CD4-positive, alpha-beta T cell (primary cell): ENCODE measurements around the gene KIF4A. TPM values are rescaled to one million over a fixed set of nuclear protein-coding genes. Genes with fewer than 3 reads are reported as not detected.

Experiments
- ATAC-seq: fragments of 200-7000 bp; cut with Tn5 transposase; one replicate; pipeline ENCODE4 v1.10.0; 2022; ENCODE audit warnings: mild to moderate bottlenecking; ENCODE audit not compliant: poor library complexity
- CTCF ChIA-PET: fragments of 350-600 bp; sonication (Branson Sonifier 250); formaldehyde crosslinking; loops from one replicate; lab custom pipeline; 2021; ENCODE audit warnings: antibody characterized with exemption, inconsistent platforms; lab: Charles Lee
- POLR2A ChIA-PET: fragments of 350-600 bp; sonication (Branson Sonifier 250); formaldehyde crosslinking; loops from one replicate; lab custom pipeline; 2021; ENCODE audit warnings: antibody characterized with exemption, inconsistent platforms; lab: Charles Lee
- DNase-seq, 14 experiments: peaks; one replicate each; pipeline ENCODE4 v3.0.0-alpha.2; 2013 to 2020; ENCODE audit warnings: mixed read lengths in 2 of 14
- H3K27ac ChIP-seq, 2 donors: one replicate each; pipeline versions ENCODE4 v1.5.1 to v1.7.0; 2013; ENCODE audit warnings: low read length in 2 of 2, low read depth in 1 of 2, mild to moderate bottlenecking in 1 of 2
- H3K27me3 ChIP-seq, 2 experiments: 1 replicate in 1 of 2; 2 replicates in 1 of 2; pipeline versions ENCODE4 v1.6.1 to v1.7.0; 2013; ENCODE audit warnings: low read length in 2 of 2, control low read depth in 1 of 2, mild to moderate bottlenecking in 1 of 2, moderate library complexity in 1 of 2; ENCODE audit not compliant: insufficient read depth in 2 of 2, control insufficient read depth in 1 of 2
- H3K36me3 ChIP-seq: one replicate; pipeline ENCODE4 v1.6.1; 2013; ENCODE audit warnings: low read length, control low read depth; ENCODE audit not compliant: insufficient read depth
- H3K4me1 ChIP-seq: one replicate; pipeline ENCODE4 v1.6.1; 2013; ENCODE audit warnings: low read length, control low read depth; ENCODE audit not compliant: insufficient read depth
- H3K4me3 ChIP-seq: one replicate; pipeline ENCODE4 v1.5.1; 2013; ENCODE audit warnings: mild to moderate bottlenecking, low read length, moderate library complexity
- H3K9me3 ChIP-seq, 2 experiments: 1 replicate in 1 of 2; 2 replicates in 1 of 2; pipeline versions ENCODE4 v1.6.1 to v1.7.0; 2013; ENCODE audit warnings: low read length in 2 of 2, mild to moderate bottlenecking in 2 of 2, control low read depth in 1 of 2, moderate library complexity in 1 of 2; ENCODE audit not compliant: control insufficient read depth in 1 of 2, insufficient read depth in 1 of 2
- H3K27ac Mint-ChIP-seq: one replicate; pipeline ENCODE4 v1.8.0; 2020; ENCODE audit warnings: mixed read lengths
- H3K27me3 Mint-ChIP-seq: one replicate; pipeline ENCODE4 v1.8.0; 2021; ENCODE audit warnings: mixed read lengths
- H3K36me3 Mint-ChIP-seq: one replicate; pipeline ENCODE4 v1.8.0; 2021; ENCODE audit warnings: low read depth, mixed read lengths
- H3K4me1 Mint-ChIP-seq: one replicate; pipeline ENCODE4 v1.8.0; 2021; ENCODE audit warnings: low read depth, mixed read lengths
- H3K4me3 Mint-ChIP-seq: one replicate; pipeline ENCODE4 v1.8.0; 2020; ENCODE audit warnings: mild to moderate bottlenecking, mixed read lengths
- H3K9me3 Mint-ChIP-seq: one replicate; pipeline ENCODE4 v1.8.0; 2020; ENCODE audit warnings: mixed read lengths
- intact Hi-C, 2 experiments: fragments of 100-400 bp; cut with DNase I in 1 of 2; cut with micrococcal nuclease in 1 of 2; formaldehyde crosslinking; loops; one replicate each; pipeline versions ENCODE4 v1.15.1 to v1.9.0; 2023 to 2025; cut with DNase I, micrococcal nuclease
- total RNA-seq, 174 experiments: library from RNA in 2 of 174; stranded (reverse) in 2 of 174; gene quantifications; one replicate each; pipeline ENCODE4 v1.2.3 and lab custom pipeline; 2021 to 2026
- TF ChIP-seq, protein P1 (sequence below): fragments of 200-600 bp; IDR thresholded peaks from one replicate; pipeline ENCODE4 v1.8.0; 2022; ENCODE audit warnings: antibody characterized with exemption, mild to moderate bottlenecking

KIF4A gene
- total RNA-seq, 2 experiments from 2014 or later, result 0.06 to 0.19 TPM

DNA sequence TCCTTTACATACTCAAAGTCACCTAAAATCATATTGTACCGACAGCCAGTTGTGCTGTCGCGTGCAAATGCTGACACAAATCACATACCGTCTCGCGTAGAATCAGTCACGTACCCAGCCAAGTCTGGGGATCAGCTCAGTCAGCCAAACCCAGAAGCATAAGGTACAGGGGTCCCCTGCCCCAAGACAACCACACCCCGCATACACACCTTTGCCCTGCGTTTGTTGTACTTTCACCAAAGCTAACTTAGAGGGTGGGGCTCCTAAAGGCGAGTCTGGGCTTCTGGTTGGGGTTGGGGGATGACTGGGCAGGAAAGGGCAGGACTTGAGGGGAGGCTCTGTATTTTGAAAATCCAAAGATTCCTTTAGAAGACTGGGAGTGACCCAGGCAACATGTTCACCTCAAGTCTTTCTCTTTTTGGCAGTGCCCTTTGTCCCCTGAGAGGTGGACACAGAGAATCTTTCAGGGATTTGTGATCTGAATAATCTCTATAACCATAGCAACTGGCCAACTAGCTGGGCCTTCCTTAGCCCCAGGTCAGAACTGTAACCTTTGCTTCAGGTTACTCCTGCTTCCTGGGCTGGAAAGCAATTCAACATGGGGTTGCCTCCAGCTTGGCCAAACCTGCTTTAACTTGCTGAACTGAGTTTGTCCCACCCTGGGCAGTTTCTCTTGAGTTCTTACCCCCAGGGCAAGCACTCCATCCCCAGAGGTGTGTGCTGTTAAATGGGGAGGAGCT lies 134.2 kb downstream of the KIF4A start:
- H3K4me3 Mint-ChIP-seq, result no peak overlapping the region
- DNase-seq (no peak), ATAC-seq (no peak)
- H3K27ac Mint-ChIP-seq, result no peak overlapping the region
- Histone ChIP-seq H3K27me3 (no peaks in the 10 kb centered on the region), H3K4me3 (no peak overlapping the region), H3K4me1 (no peaks in the 10 kb centered on the region), H3K27ac (no peak overlapping the region), H3K36me3 (no peaks in the 10 kb centered on the region), H3K9me3 (no peaks in the 10 kb centered on the region)
- intact Hi-C loops, result no loop called here
- H3K27me3 Mint-ChIP-seq, result no peaks in the 10 kb centered on the region
- H3K36me3 Mint-ChIP-seq, result no peaks in the 10 kb centered on the region
- ChIA-PET POLR2A (interaction anchor here (1.5 kb wide), 1 partner anchor 25 kb away, joined by 5 read pairs; no protein-coding TSS in a partner anchor), CTCF (interaction anchor here (2.0 kb wide), 1 partner anchor 9 kb away, joined by 7 read pairs; no protein-coding TSS in a partner anchor)
- H3K4me1 Mint-ChIP-seq, result no peaks in the 10 kb centered on the region
- TF ChIP-seq, protein P1, sequence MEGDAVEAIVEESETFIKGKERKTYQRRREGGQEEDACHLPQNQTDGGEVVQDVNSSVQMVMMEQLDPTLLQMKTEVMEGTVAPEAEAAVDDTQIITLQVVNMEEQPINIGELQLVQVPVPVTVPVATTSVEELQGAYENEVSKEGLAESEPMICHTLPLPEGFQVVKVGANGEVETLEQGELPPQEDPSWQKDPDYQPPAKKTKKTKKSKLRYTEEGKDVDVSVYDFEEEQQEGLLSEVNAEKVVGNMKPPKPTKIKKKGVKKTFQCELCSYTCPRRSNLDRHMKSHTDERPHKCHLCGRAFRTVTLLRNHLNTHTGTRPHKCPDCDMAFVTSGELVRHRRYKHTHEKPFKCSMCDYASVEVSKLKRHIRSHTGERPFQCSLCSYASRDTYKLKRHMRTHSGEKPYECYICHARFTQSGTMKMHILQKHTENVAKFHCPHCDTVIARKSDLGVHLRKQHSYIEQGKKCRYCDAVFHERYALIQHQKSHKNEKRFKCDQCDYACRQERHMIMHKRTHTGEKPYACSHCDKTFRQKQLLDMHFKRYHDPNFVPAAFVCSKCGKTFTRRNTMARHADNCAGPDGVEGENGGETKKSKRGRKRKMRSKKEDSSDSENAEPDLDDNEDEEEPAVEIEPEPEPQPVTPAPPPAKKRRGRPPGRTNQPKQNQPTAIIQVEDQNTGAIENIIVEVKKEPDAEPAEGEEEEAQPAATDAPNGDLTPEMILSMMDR, result no peak
- no peaks in the 10 kb centered on the region for H3K9me3 Mint-ChIP-seq

DNA sequence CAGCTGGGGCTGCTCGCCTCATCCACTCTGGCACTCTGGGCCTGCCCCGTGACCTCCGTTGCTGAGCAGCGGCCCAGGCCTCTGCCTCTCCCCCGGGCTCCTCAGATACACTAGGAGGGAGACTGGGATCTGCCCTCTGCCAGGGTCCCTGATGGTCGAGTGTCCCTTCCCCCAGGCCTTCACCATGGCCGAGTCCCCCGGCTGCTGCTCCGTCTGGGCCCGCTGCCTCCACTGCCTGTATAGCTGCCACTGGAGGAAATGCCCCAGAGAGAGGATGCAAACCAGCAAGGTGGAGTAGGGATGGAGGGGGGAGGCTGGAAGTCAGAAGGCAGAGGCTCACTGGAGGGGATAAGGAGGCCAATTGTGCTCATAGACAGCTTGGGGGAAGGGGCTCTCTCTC lies 134.9 kb downstream of the KIF4A start:
- Mint-ChIP-seq H3K9me3 (no peaks in the 10 kb centered on the region), H3K27me3 (no peaks in the 10 kb centered on the region), H3K27ac (no peak overlapping the region), H3K4me1 (no peaks in the 10 kb centered on the region), H3K36me3 (no peaks in the 10 kb centered on the region), H3K4me3 (no peak overlapping the region)
- TF ChIP-seq, protein P1, result no peak
- Histone ChIP-seq H3K4me1 (no peaks in the 10 kb centered on the region), H3K9me3 (no peaks in the 10 kb centered on the region), H3K36me3 (no peaks in the 10 kb centered on the region), H3K27ac (no peak overlapping the region), H3K4me3 (no peak overlapping the region), H3K27me3 (no peaks in the 10 kb centered on the region)
- intact Hi-C loops, result no loop called here
- ChIA-PET CTCF (no interaction called here), POLR2A (no interaction called here)
- no peak for ATAC-seq
- no peak for DNase-seq

DNA sequence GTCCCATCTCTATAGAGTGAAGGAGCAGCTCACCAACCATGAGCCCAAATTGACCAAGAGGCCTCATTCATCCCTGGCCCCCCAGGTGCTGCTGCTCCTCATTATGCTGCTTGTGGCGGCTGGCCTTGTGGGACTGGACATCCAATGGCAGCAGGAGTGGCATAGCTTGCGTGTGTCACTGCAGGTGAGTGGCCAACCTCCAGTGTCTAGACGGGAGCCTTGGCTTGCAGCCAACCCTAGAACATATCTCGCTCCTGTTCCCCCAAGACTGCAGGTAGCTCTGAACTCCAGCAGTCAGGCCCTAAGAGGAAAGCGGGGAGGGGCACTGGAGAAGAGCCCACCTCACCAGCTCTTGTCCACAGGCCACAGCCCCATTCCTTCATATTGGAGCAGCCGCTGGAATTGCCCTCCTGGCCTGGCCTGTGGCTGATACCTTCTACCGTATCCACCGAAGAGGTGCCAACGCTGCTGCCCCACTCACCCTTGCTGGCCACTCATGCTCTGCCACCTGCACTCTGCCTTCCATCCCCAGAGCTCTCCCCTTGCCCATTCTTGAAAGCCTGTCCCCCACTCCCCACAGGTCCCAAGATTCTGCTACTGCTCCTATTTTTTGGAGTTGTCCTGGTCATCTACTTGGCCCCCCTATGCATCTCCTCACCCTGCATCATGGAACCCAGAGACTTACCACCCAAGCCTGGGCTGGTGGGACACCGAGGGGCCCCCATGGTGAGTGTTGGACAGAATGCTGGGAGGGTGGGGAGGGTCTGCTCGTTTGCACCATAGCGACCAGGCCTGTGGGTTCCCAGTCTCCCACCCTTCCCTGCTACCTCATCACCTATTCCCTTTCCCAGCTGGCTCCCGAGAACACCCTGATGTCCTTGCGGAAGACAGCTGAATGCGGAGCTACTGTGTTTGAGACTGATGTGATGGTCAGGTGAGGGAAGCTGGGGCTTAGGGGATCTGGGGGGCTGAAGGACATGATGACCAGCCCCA lies 136.7 kb downstream of the KIF4A start:
- Mint-ChIP-seq H3K9me3 (no peaks in the 10 kb centered on the region), H3K27me3 (no peaks in the 10 kb centered on the region), H3K4me1 (no peaks in the 10 kb centered on the region), H3K4me3 (no peak overlapping the region), H3K36me3 (no peaks in the 10 kb centered on the region), H3K27ac (no peak overlapping the region)
- H3K4me3 ChIP-seq, result no peak overlapping the region
- ChIA-PET POLR2A (no interaction called here), CTCF (no interaction called here)
- H3K27me3 ChIP-seq, result no peaks in the 10 kb centered on the region
- H3K9me3 ChIP-seq, result no peaks in the 10 kb centered on the region
- no peaks in the 10 kb centered on the region for H3K36me3 ChIP-seq
- DNase-seq, result no peak
- TF ChIP-seq, protein P1, result no peak
- intact Hi-C loops, result no loop called here
- no peak for ATAC-seq
- H3K4me1 ChIP-seq, result no peaks in the 10 kb centered on the region
- H3K27ac ChIP-seq, result no peak overlapping the region
